Breast epithelium (tissue), 4 donors: ENCODE data around the gene SRSF10. TPM values are rescaled to one million over a fixed set of nuclear protein-coding genes. Genes with fewer than 3 reads are reported as not detected.

Experiments used
- DNase-seq, 2 donors: peaks; one replicate each; pipeline ENCODE4 v3.0.0-alpha.2; 2019; ENCODE audit warnings: low spot score in 2 of 2
- H3K27ac ChIP-seq, 2 donors: fragments of 200-600 bp; sonication (generic) in 1 of 2; one replicate each; pipeline ENCODE4 v1.5.1; 2016 to 2019; ENCODE audit warnings: mild to moderate bottlenecking in 1 of 2
- H3K27me3 ChIP-seq, 2 donors: fragments of 200-600 bp; sonication (generic) in 1 of 2; one replicate each; pipeline versions ENCODE4 v1.5.1 to v1.6.0; 2017 to 2019; ENCODE audit warnings: control low read depth in 1 of 2, mild to moderate bottlenecking in 1 of 2
- H3K36me3 ChIP-seq: fragments of 200-600 bp; one replicate; pipeline ENCODE4 v1.5.1; 2019
- H3K4me1 ChIP-seq, 2 donors: fragments of 200-600 bp; sonication (generic); one replicate each; pipeline ENCODE4 v1.5.1; 2016 to 2019; ENCODE audit warnings: control low read depth in 1 of 2
- H3K4me3 ChIP-seq, 3 donors: fragments of 200-600 bp; sonication (generic); 1 replicate in 2 of 3; 2 replicates in 1 of 3; pipeline ENCODE4 v1.5.1; 2016 to 2019; ENCODE audit warnings: mild to moderate bottlenecking in 3 of 3, moderate library complexity in 2 of 3
- H3K9me3 ChIP-seq, 2 donors: fragments of 200-600 bp; sonication (generic) in 1 of 2; one replicate each; pipeline ENCODE4 v1.5.1; 2016 to 2019; ENCODE audit warnings: control low read depth in 1 of 2
- POLR2A ChIP-seq: fragments of 450-650 bp; IDR thresholded peaks from one replicate; pipeline ENCODE4 v1.6.1; 2016; ENCODE audit warnings: antibody characterized with exemption, mild to moderate bottlenecking, moderate library complexity
- POLR2AphosphoS5 ChIP-seq, 3 donors: sonication (generic); formaldehyde crosslinking; IDR thresholded peaks; one replicate each; pipeline ENCODE4 v1.6.1; 2017; ENCODE audit warnings: antibody characterized with exemption in 3 of 3
- intact Hi-C: fragments of 100-400 bp; cut with DNase I; formaldehyde crosslinking; loops from one replicate; pipeline ENCODE4 v1.15.1; 2023; ENCODE audit warnings: low total_unique reads
- total RNA-seq, 3 donors: library from RNA; depleted of rRNA; stranded (reverse); fragments of >200 nt; gene quantifications; one replicate each; pipeline ENCODE4 v1.1.0, GENCODE V29; 2016
- TF ChIP-seq, protein P1 (sequence below), 3 donors: fragments of 450-650 bp; IDR thresholded peaks; one replicate each; pipeline ENCODE4 v1.5.1; 2016 to 2017; ENCODE audit warnings: antibody characterized with exemption in 3 of 3, mild to moderate bottlenecking in 3 of 3, moderate library complexity in 3 of 3

Gene SRSF10
- total RNA-seq, 3 donors from 2014 or later, result 99.4 to 156 (median 116) TPM

GRCh38 chr1:23967871-23968270 is 12.3 kb downstream of the SRSF10 start:
- no peak for TF ChIP-seq POLR2A
- TF ChIP-seq, protein P1, sequence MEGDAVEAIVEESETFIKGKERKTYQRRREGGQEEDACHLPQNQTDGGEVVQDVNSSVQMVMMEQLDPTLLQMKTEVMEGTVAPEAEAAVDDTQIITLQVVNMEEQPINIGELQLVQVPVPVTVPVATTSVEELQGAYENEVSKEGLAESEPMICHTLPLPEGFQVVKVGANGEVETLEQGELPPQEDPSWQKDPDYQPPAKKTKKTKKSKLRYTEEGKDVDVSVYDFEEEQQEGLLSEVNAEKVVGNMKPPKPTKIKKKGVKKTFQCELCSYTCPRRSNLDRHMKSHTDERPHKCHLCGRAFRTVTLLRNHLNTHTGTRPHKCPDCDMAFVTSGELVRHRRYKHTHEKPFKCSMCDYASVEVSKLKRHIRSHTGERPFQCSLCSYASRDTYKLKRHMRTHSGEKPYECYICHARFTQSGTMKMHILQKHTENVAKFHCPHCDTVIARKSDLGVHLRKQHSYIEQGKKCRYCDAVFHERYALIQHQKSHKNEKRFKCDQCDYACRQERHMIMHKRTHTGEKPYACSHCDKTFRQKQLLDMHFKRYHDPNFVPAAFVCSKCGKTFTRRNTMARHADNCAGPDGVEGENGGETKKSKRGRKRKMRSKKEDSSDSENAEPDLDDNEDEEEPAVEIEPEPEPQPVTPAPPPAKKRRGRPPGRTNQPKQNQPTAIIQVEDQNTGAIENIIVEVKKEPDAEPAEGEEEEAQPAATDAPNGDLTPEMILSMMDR (IDR thresholded peaks at IDR 0.05), result no peak
- TF ChIP-seq POLR2AphosphoS5 (IDR thresholded peaks at IDR 0.05), result no peak
- Histone ChIP-seq H3K4me3 (no peak overlapping the region), H3K9me3 (no peaks in the 10 kb centered on the region), H3K27ac (no peak overlapping the region), H3K36me3 (no peaks in the 10 kb centered on the region), H3K4me1 (no peaks in the 10 kb centered on the region), H3K27me3 (no peaks in the 10 kb centered on the region)
- DNase-seq, result no peak
- intact Hi-C loops, result no loop called here

GRCh38 chr1:23966973-23967493 is 13.1 kb downstream of the SRSF10 start:
- intact Hi-C loops, result no loop called here
- TF ChIP-seq, protein P1 (IDR thresholded peaks at IDR 0.05), result no peak
- TF ChIP-seq POLR2A, result no peak
- TF ChIP-seq POLR2AphosphoS5 (IDR thresholded peaks at IDR 0.05), result no peak
- Histone ChIP-seq H3K27ac (peak overlapping the region in 1 of 2 donors; percentile 6), H3K27me3 (no peaks in the 10 kb centered on the region), H3K4me3 (no peak overlapping the region), H3K36me3 (no peaks in the 10 kb centered on the region), H3K9me3 (no peaks in the 10 kb centered on the region), H3K4me1 (no peaks in the 10 kb centered on the region)
- no peak for DNase-seq

GRCh38 chr1:23964790-23965740 is 15.1 kb downstream of the SRSF10 start:
- H3K9me3 ChIP-seq, result no peaks in the 10 kb centered on the region
- no peaks in the 10 kb centered on the region for H3K27me3 ChIP-seq
- no peaks in the 10 kb centered on the region for H3K36me3 ChIP-seq
- no peak overlapping the region for H3K4me3 ChIP-seq
- DNase-seq, result no peak
- peak overlapping the region; percentile 14 to 32 for H3K27ac ChIP-seq
- no peak for TF ChIP-seq POLR2AphosphoS5 (IDR thresholded peaks at IDR 0.05)
- TF ChIP-seq POLR2A, result no peak
- TF ChIP-seq, protein P1 (IDR thresholded peaks at IDR 0.05), result no peak
- no peaks in the 10 kb centered on the region for H3K4me1 ChIP-seq
- intact Hi-C loops, result no loop called here

- peak overlapping the region; percentile 14 to 15 for H3K27ac ChIP-seq
- H3K27me3 ChIP-seq, result no peaks in the 10 kb centered on the region
- H3K9me3 ChIP-seq, result no peaks in the 10 kb centered on the region
- H3K36me3 ChIP-seq, result no peaks in the 10 kb centered on the region
- intact Hi-C loops, result no loop called here
- TF ChIP-seq POLR2AphosphoS5 (IDR thresholded peaks at IDR 0.05), result no peak
- TF ChIP-seq, protein P1 (IDR thresholded peaks at IDR 0.05), result no peak
- TF ChIP-seq POLR2A, result no peak
- no peak overlapping the region for H3K4me3 ChIP-seq
- DNase-seq, result no peak
- no peaks in the 10 kb centered on the region for H3K4me1 ChIP-seq
Observed at GRCh38 chr1:23964235-23964668, 15.9 kb downstream of the SRSF10 start.

DNA sequence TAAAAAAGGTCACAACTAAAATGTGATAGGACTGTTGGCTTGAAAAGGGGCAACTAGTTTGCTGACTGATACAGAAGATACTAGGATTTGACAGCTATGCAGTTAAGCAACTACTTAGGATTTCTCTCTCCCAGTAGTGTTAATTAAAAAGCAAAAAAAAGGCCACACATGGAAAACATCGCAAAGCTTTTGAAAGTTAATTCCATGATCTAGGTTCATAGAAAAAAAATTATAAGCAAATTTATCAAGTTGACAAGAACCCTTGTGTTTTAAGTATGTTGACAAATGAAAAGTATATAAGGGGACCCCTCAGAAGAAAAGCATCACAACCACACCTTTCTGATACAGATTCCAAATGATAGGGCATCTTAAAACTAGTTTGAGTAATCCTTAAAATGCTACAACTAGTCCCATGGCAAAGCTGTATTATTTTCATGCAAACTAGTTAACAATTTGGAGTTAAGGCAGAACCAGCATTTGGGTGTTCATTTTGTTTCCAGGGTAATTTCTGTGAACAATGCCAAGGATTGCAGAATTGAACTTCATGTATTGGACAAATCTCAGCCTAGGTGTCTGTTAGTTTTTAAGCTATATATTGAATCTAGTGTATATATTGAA is 16.4 kb downstream of the SRSF10 start:
- no peaks in the 10 kb centered on the region for H3K36me3 ChIP-seq
- no peak overlapping the region for H3K4me3 ChIP-seq
- intact Hi-C loops, result no loop called here
- TF ChIP-seq, protein P1 (IDR thresholded peaks at IDR 0.05), result no peak
- TF ChIP-seq POLR2A, result no peak
- no peaks in the 10 kb centered on the region for H3K9me3 ChIP-seq
- no peak for DNase-seq
- peak overlapping the region in 1 of 2 donors; percentile 15 for H3K27ac ChIP-seq
- no peaks in the 10 kb centered on the region for H3K4me1 ChIP-seq
- H3K27me3 ChIP-seq, result no peaks in the 10 kb centered on the region
